Panc1 (cell line): ENCODE results near the gene SORL1. TPM values are rescaled to one million over a fixed set of nuclear protein-coding genes. Genes with fewer than 3 reads are reported as not detected.

Experiments used
- ATAC-seq: fragments of 200-7000 bp; cut with Tn5 transposase; 2 replicates; pipeline ENCODE4 v1.9.1; 2020; ENCODE audit warnings: mild to moderate bottlenecking, moderate library complexity
- BruUV-seq: library from RNA; stranded (reverse); fragments of 400-500 nt; replicated peaks from 2 replicates; lab custom pipeline; 2021; lab: Mats Ljungman, UMichigan
- CTCF ChIA-PET: fragments of 300-600 bp; sonication (Branson Sonifier 250); formaldehyde crosslinking; loops from one replicate; lab custom pipeline; 2022; ENCODE audit warnings: antibody characterized with exemption; lab: Charles Lee
- POLR2A ChIA-PET: fragments of 300-600 bp; sonication (Branson Sonifier 250); formaldehyde crosslinking; loops from one replicate; lab custom pipeline; 2022; ENCODE audit warnings: antibody characterized with exemption; lab: Charles Lee
- DNase-seq: peaks from one replicate; pipeline ENCODE4 v3.0.0-alpha.2; 2010; ENCODE audit warnings: low read depth, low spot score
- H3K27ac ChIP-seq: 2 replicates; pipeline ENCODE4 v1.5.1; 2011; ENCODE audit warnings: mild to moderate bottlenecking, low read length, inconsistent platforms
- H3K27me3 ChIP-seq: fragments of 200-500 bp; sonication (Bioruptor generic); 2 replicates; pipeline ENCODE4 v1.6.0; 2014; ENCODE audit warnings: low read length, inconsistent platforms; ENCODE audit not compliant: control insufficient read depth, insufficient read depth
- H3K36me3 ChIP-seq: fragments of 200-500 bp; sonication (Bioruptor generic); 2 replicates; pipeline ENCODE4 v1.5.1; 2014; ENCODE audit warnings: inconsistent platforms, mild to moderate bottlenecking, low read length, moderate library complexity; ENCODE audit not compliant: control insufficient read depth, insufficient read depth
- H3K4me1 ChIP-seq: 2 replicates; pipeline ENCODE4 v1.5.1; 2011; ENCODE audit warnings: inconsistent platforms, mild to moderate bottlenecking, low read length, moderate library complexity; ENCODE audit not compliant: control insufficient read depth, insufficient read depth
- H3K4me3 ChIP-seq, 2 experiments: 2 replicates each; pipeline ENCODE4 v1.5.1; 2011 to 2012; ENCODE audit warnings: low read depth in 2 of 2, low read length in 2 of 2, mild to moderate bottlenecking in 2 of 2, inconsistent platforms in 1 of 2, moderate library complexity in 1 of 2
- H3K9me3 ChIP-seq: fragments of 200-500 bp; sonication (Bioruptor generic); 2 replicates; pipeline ENCODE4 v1.5.1; 2014; ENCODE audit warnings: low read depth, mild to moderate bottlenecking, inconsistent platforms, low read length, moderate library complexity; ENCODE audit not compliant: control insufficient read depth, insufficient read depth
- CTCF ChIP-seq: fragments of 450-650 bp; IDR thresholded peaks from 2 replicates; pipeline ENCODE4 v1.5.1; 2017; ENCODE audit warnings: mild to moderate bottlenecking
- POLR2AphosphoS5 ChIP-seq: IDR thresholded peaks from 2 replicates; pipeline ENCODE4 v1.6.1; 2012; ENCODE audit warnings: mild to moderate bottlenecking, low read depth, low read length, moderate library complexity
- REST ChIP-seq, 2 experiments: IDR thresholded peaks; 2 replicates each; pipeline ENCODE4 v1.6.1; 2011 to 2012; ENCODE audit warnings: low read depth in 2 of 2, control low read depth in 1 of 2, low read length in 1 of 2, mild to moderate bottlenecking in 1 of 2, moderate library complexity in 1 of 2; ENCODE audit not compliant: insufficient read depth in 1 of 2
- SIN3A ChIP-seq: IDR thresholded peaks from 2 replicates; pipeline ENCODE4 v1.6.1; 2012; ENCODE audit warnings: low read depth, mild to moderate bottlenecking, low read length, moderate library complexity, borderline replicate concordance; ENCODE audit not compliant: insufficient read depth
- TCF7L2 ChIP-seq: IDR thresholded peaks from 2 replicates; pipeline ENCODE4 v1.6.1; 2011; ENCODE audit warnings: mild to moderate bottlenecking, low read depth, low read length, inconsistent platforms
- in situ Hi-C: cut with HindIII; loops from 2 replicates; pipeline ENCODE4 v1.10.0; 2016; ENCODE audit warnings: low sequenced_read_pairs, low pct_unique_long_range_greater_than_20kb
- intact Hi-C: fragments of 100-400 bp; cut with micrococcal nuclease; formaldehyde crosslinking; loops from one replicate; pipeline ENCODE4 v1.10.0; 2022; ENCODE audit not compliant: unreplicated experiment
- total RNA-seq: library from RNA; stranded (reverse); gene quantifications from one replicate; pipeline ENCODE4 v1.2.1, GENCODE V29; 2021; ENCODE audit not compliant: unreplicated experiment

The SORL1 gene
- total RNA-seq, 1 experiment from 2014 or later = 36.3 TPM

GRCh38 chr11:121657146-121657545, 205.0 kb downstream of the SORL1 start:
- H3K4me3 ChIP-seq = no peak overlapping the region
- H3K36me3 ChIP-seq = no peaks in the 10 kb centered on the region
- H3K27me3 ChIP-seq = no peaks in the 10 kb centered on the region
- H3K4me1 ChIP-seq = peaks cover 17% of the 10 kb centered on the region
- CTCF ChIA-PET = interaction anchor here (1.1 kb wide), 1 partner anchor 444 kb away, joined by 5 read pairs; no protein-coding TSS in a partner anchor
- in situ Hi-C loops (no loop called here), intact Hi-C loops (loop anchor here (5.0 to 10.0 kb wide), 2 partner anchors 368 to 500 kb away; no protein-coding TSS in a partner anchor)
- no peak for ATAC-seq
- H3K9me3 ChIP-seq = no peaks in the 10 kb centered on the region; the same call in 1 of the 2 replicates
- POLR2A ChIA-PET = no interaction called here
- H3K27ac ChIP-seq = no peak overlapping the region
- no peak for TF ChIP-seq CTCF
- TF ChIP-seq TCF7L2 = no peak
- no peak for TF ChIP-seq REST (IDR thresholded peaks at IDR 0.05; ENCODE audit: insufficient read depth in 1 of 2, low read depth in 2 of 2, low read length in 1 of 2)
- TF ChIP-seq POLR2AphosphoS5 = no peak
- TF ChIP-seq SIN3A = no peak
- no TSS peak for BruUV-seq
- no peak for DNase-seq

- DNase-seq (no peak), ATAC-seq (no peak)
- POLR2A ChIA-PET = no interaction called here
- H3K9me3 ChIP-seq = no peaks in the 10 kb centered on the region; the same call in 1 of the 2 replicates
- CTCF ChIA-PET = no interaction called here
- H3K4me1 ChIP-seq = peaks cover 11% of the 10 kb centered on the region
- no peak for TF ChIP-seq SIN3A
- no peak for TF ChIP-seq CTCF
- TF ChIP-seq POLR2AphosphoS5 = no peak
- no peak for TF ChIP-seq TCF7L2
- TF ChIP-seq REST (IDR thresholded peaks at IDR 0.05; ENCODE audit: insufficient read depth in 1 of 2, low read depth in 2 of 2, low read length in 1 of 2) = no peak
- in situ Hi-C loops = no loop called here
- intact Hi-C loops = loop anchor here (5.0 to 10.0 kb wide), 2 partner anchors 365 to 497 kb away; no protein-coding TSS in a partner anchor
- no peaks in the 10 kb centered on the region for H3K27me3 ChIP-seq
- no TSS peak for BruUV-seq
- no peak overlapping the region for H3K4me3 ChIP-seq
- H3K27ac ChIP-seq = no peak overlapping the region
- H3K36me3 ChIP-seq = no peaks in the 10 kb centered on the region
Measured at GRCh38 chr11:121659811-121660210, 207.7 kb downstream of the SORL1 start.
